Right atrium auricular region (tissue), 2 donors: ENCODE data around the gene CD40. TPM values are rescaled to one million over a fixed set of nuclear protein-coding genes. Genes with fewer than 3 reads are reported as not detected.

ENCODE experiments used
- DNase-seq: peaks from one replicate; pipeline ENCODE4 v3.0.0-alpha.2; 2019; ENCODE audit warnings: low spot score
- H3K27ac ChIP-seq, 2 donors: fragments of 200-600 bp; sonication (generic); 1 replicate in 1 of 2; 2 replicates in 1 of 2; pipeline ENCODE4 v1.5.1; 2016 to 2019
- H3K27me3 ChIP-seq, 2 donors: fragments of 200-600 bp; sonication (generic); one replicate each; pipeline versions ENCODE4 v1.5.1 to v1.6.0; 2017 to 2019
- H3K36me3 ChIP-seq: fragments of 200-600 bp; sonication (generic); one replicate; pipeline ENCODE4 v1.5.1; 2016
- H3K4me1 ChIP-seq, 2 donors: fragments of 200-600 bp; sonication (generic); one replicate each; pipeline versions ENCODE4 v1.5.1 to v1.6.0; 2017 to 2019
- H3K4me3 ChIP-seq, 2 donors: fragments of 200-600 bp; sonication (generic); 1 replicate in 1 of 2; 2 replicates in 1 of 2; pipeline ENCODE4 v1.5.1; 2017 to 2019; ENCODE audit warnings: mild to moderate bottlenecking in 1 of 2, moderate library complexity in 1 of 2
- H3K9me3 ChIP-seq, 2 donors: fragments of 200-600 bp; sonication (generic); one replicate each; pipeline ENCODE4 v1.5.1; 2019
- CTCF ChIP-seq, 2 donors: fragments of 200-600 bp; sonication (generic); IDR thresholded peaks; one replicate each; pipeline ENCODE4 v1.5.1; 2019; ENCODE audit warnings: antibody characterized with exemption in 2 of 2
- total RNA-seq, 2 donors: library from RNA; depleted of rRNA; stranded (reverse); fragments of >200 nt; gene quantifications; one replicate each; pipeline ENCODE4 v1.1.0, GENCODE V29; 2016

The CD40 gene
- total RNA-seq, 2 donors from 2014 or later = 9.6 to 14.9 TPM

- H3K9me3 ChIP-seq = no peaks in the 10 kb centered on the region
- no peaks in the 10 kb centered on the region for H3K36me3 ChIP-seq
- no peaks in the 10 kb centered on the region for H3K27me3 ChIP-seq
- H3K4me1 ChIP-seq = no peaks in the 10 kb centered on the region
- no peak overlapping the region for H3K4me3 ChIP-seq
- DNase-seq = no peak
- no peak for TF ChIP-seq CTCF (IDR thresholded peaks at IDR 0.05)
- no peak overlapping the region for H3K27ac ChIP-seq
Measured at GRCh38 chr20:46159101-46159897, 41.2 kb downstream of the CD40 start.

- H3K4me1 ChIP-seq = no peaks in the 10 kb centered on the region
- H3K4me3 ChIP-seq = no peak overlapping the region
- no peak overlapping the region for H3K27ac ChIP-seq
- H3K36me3 ChIP-seq = no peaks in the 10 kb centered on the region
- TF ChIP-seq CTCF (IDR thresholded peaks at IDR 0.05) = no peak
- DNase-seq = no peak
- H3K9me3 ChIP-seq = no peaks in the 10 kb centered on the region
- no peaks in the 10 kb centered on the region for H3K27me3 ChIP-seq
Measured at GRCh38 chr20:46160661-46161060, 42.5 kb downstream of the CD40 start.

GRCh38 chr20:46161921-46162320 lies 43.8 kb downstream of the CD40 start:
- no peaks in the 10 kb centered on the region for H3K4me1 ChIP-seq
- no peaks in the 10 kb centered on the region for H3K27me3 ChIP-seq
- DNase-seq = no peak
- no peaks in the 10 kb centered on the region for H3K36me3 ChIP-seq
- peaks cover 0 to 2% of the 10 kb centered on the region in 2 donors for H3K9me3 ChIP-seq
- TF ChIP-seq CTCF (IDR thresholded peaks at IDR 0.05) = no peak
- H3K27ac ChIP-seq = no peak overlapping the region
- no peak overlapping the region for H3K4me3 ChIP-seq

GRCh38 chr20:46164254-46164653 lies 46.1 kb downstream of the CD40 start:
- Histone ChIP-seq H3K4me3 (no peak overlapping the region), H3K9me3 (peaks cover 0 to 4% of the 10 kb centered on the region in 2 donors), H3K27ac (no peak overlapping the region), H3K4me1 (no peaks in the 10 kb centered on the region), H3K27me3 (no peaks in the 10 kb centered on the region), H3K36me3 (no peaks in the 10 kb centered on the region)
- no peak for TF ChIP-seq CTCF (IDR thresholded peaks at IDR 0.05)
- DNase-seq = no peak

- TF ChIP-seq CTCF (IDR thresholded peaks at IDR 0.05) = no peak
- Histone ChIP-seq H3K9me3 (peaks cover 0 to 4% of the 10 kb centered on the region in 2 donors), H3K27ac (no peak overlapping the region), H3K36me3 (no peaks in the 10 kb centered on the region), H3K4me3 (no peak overlapping the region), H3K4me1 (no peaks in the 10 kb centered on the region), H3K27me3 (no peaks in the 10 kb centered on the region)
- DNase-seq = no peak
Measured at GRCh38 chr20:46167080-46167479, 49.0 kb downstream of the CD40 start.

- Histone ChIP-seq H3K4me3 (no peak overlapping the region), H3K27me3 (no peaks in the 10 kb centered on the region), H3K9me3 (peaks cover 0 to 4% of the 10 kb centered on the region in 2 donors), H3K36me3 (no peaks in the 10 kb centered on the region), H3K27ac (no peak overlapping the region), H3K4me1 (no peaks in the 10 kb centered on the region)
- TF ChIP-seq CTCF (IDR thresholded peaks at IDR 0.05) = no peak
- DNase-seq = no peak
Measured at GRCh38 chr20:46168438-46168837, 50.3 kb downstream of the CD40 start.
